Measurements from ENCODE around the gene WDFY4. TPM values are rescaled to one million over a fixed set of nuclear protein-coding genes. Genes with fewer than 3 reads are reported as not detected.

The WDFY4 gene, protein sequence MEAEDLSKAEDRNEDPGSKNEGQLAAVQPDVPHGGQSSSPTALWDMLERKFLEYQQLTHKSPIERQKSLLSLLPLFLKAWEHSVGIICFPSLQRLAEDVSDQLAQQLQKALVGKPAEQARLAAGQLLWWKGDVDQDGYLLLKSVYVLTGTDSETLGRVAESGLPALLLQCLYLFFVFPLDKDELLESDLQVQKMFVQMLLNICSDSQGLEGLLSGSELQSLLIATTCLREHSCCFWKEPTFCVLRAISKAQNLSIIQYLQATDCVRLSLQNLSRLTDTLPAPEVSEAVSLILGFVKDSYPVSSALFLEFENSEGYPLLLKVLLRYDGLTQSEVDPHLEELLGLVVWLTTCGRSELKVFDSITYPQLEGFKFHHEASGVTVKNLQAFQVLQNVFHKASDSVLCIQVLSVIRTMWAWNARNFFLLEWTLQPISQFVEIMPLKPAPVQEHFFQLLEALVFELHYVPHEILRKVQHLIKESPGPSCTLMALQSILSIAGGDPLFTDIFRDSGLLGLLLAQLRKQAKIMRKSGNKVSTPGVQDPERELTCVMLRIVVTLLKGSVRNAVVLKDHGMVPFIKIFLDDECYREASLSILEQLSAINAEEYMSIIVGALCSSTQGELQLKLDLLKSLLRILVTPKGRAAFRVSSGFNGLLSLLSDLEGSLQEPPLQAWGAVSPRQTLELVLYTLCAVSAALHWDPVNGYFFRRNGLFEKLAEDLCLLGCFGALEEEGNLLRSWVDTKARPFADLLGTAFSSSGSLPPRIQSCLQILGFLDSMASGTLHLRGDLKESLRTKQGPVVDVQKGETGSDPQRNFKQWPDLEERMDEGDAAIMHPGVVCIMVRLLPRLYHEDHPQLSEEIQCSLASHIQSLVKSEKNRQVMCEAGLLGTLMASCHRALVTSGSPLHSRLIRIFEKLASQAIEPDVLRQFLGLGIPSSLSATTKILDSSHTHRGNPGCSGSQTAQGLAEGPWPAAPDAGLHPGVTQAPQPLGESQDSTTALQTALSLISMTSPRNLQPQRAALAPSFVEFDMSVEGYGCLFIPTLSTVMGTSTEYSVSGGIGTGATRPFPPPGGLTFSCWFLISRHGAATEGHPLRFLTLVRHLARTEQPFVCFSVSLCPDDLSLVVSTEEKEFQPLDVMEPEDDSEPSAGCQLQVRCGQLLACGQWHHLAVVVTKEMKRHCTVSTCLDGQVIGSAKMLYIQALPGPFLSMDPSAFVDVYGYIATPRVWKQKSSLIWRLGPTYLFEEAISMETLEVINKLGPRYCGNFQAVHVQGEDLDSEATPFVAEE (N-terminal part only)
- not detected for total RNA-seq
- 0.04 TPM for polyA plus RNA-seq (2013, experiment 1 of 2)
- polyA plus RNA-seq (2013, experiment 2 of 2), result not detected
- long read RNA-seq, experiment 1, result 0 reads
- long read RNA-seq, experiment 2, result 0 reads
- long read RNA-seq, experiment 3, result 0 reads
- long read RNA-seq, experiment 4, result 0 reads

DNA sequence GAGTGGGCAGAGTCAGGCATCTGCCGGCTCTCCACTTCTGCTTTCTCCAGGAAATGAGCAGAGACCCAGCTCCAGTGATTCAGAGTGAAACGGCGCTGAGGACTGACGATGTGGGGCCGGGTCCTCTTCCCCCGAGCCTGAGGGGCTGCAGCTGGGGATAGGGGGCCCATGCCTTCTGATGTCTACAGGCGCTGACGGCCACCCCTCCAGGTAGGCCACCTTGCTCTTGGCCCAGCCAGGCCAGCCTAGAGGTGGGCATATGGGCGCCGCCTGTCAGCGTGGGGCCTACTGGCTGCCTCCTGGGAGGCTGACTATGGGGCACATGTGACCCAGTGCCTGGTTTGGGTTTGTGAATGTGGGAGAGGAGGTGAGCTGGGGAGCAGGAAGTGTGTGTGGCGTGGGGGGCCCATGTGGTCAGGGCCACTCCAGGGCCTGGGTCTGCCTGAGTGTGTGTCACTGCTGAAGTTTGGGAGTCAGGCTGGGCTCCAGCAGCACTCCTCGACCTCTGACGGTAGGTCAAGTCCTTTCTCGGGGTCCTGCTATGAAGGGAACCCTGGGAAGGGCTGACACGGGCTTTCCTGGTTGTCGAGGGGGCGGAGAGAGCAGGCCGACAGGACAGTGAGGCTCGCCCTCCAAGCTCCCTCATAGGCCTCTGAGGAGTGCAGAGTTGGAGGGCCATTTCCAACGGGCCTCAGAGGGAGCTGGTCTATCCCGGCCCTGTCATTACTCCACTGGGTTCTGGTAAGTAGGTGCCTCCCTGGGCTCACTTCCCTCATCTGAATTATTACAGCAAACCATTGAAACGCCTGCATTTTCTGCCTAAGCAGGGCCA is at the start of gene WDFY4:
TSS of gene WDFY4 (plus strand) at position 82 of the 832 bp plus-strand sequence. CDS start 24,860 bp downstream, outside the sequence.
- H3K9me3 ChIP-seq (ENCODE audit: control insufficient read depth, low read length), result no peaks in the 10 kb centered on the region
- Mint-ChIP-seq H3K9me3 (peaks cover 7% of the 10 kb centered on the region), H3K27ac (peak within 1 kb of the TSS; percentile 13), H3K4me1 (no peaks in the 10 kb centered on the region), H3K4me3 (no peak within 1 kb of the TSS), H3K36me3 (ENCODE audit: low read depth) (no peaks in the 10 kb centered on the region), H3K27me3 (ENCODE audit: insufficient read depth) (no peaks in the 10 kb centered on the region)
- H3K9ac ChIP-seq (ENCODE audit: extremely low read depth, low read length, poor library complexity, severe bottlenecking), result no peak within 1 kb of the TSS
- H3K4me1 ChIP-seq (ENCODE audit: control insufficient read depth, insufficient read depth, low read length), result no peaks in the 10 kb centered on the region
- H3K27ac ChIP-seq (ENCODE audit: low read depth, low read length), result no peak within 1 kb of the TSS
- TF ChIP-seq, protein P1, sequence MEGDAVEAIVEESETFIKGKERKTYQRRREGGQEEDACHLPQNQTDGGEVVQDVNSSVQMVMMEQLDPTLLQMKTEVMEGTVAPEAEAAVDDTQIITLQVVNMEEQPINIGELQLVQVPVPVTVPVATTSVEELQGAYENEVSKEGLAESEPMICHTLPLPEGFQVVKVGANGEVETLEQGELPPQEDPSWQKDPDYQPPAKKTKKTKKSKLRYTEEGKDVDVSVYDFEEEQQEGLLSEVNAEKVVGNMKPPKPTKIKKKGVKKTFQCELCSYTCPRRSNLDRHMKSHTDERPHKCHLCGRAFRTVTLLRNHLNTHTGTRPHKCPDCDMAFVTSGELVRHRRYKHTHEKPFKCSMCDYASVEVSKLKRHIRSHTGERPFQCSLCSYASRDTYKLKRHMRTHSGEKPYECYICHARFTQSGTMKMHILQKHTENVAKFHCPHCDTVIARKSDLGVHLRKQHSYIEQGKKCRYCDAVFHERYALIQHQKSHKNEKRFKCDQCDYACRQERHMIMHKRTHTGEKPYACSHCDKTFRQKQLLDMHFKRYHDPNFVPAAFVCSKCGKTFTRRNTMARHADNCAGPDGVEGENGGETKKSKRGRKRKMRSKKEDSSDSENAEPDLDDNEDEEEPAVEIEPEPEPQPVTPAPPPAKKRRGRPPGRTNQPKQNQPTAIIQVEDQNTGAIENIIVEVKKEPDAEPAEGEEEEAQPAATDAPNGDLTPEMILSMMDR (conservative IDR thresholded peaks at IDR 0.05), result no peak
- H3K36me3 ChIP-seq (ENCODE audit: control insufficient read depth, insufficient read depth, low read length), result no peaks in the 10 kb centered on the region
- 90 to 96% methylated on average over 12 to 23 of the region's 23 CpGs for WGBS, 2 experiments (ENCODE audit: insufficient coverage in 1 of 2, insufficient read length in 1 of 2)
- H3K4me3 ChIP-seq (ENCODE audit: low read length), result no peak within 1 kb of the TSS
- DNase-seq, result no peak
- no peaks in the 10 kb centered on the region for H3K27me3 ChIP-seq (ENCODE audit: control insufficient read depth, insufficient read depth, low read length, poor library complexity, severe bottlenecking)

DNA sequence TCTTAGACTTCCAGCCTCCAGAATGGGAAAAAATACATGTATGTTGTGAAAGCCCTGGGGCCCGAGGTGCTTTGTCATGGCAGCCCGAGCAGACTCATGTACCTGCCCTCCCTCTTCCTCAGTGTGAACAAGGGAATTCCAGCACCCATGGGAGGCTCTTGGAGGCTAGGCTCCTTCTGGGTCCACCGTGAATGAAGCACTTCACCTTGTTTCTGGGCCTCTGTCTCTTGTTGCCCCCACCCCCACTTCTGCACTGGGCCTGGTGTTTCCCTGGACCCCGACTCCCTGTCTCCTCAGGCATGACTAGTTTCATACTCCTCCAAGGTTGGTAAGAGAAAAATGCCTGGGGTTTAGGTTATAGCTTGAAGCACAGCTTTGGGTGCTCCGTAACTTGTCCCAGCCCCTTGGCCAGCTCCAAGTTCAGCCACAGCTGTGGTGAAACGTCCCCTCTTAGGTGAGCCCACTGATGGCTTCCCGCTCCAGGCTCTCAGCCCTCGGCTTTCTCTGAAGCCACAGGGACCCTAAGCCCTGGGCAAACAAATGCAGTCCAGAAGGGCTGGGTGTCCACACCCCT is 49.6 kb upstream of the WDFY4 start:
- H3K4me3 Mint-ChIP-seq, result no peak overlapping the region
- peaks cover 1% of the 10 kb centered on the region for H3K9me3 Mint-ChIP-seq
- Histone ChIP-seq H3K36me3 (ENCODE audit: control insufficient read depth, insufficient read depth, low read length) (no peaks in the 10 kb centered on the region), H3K4me1 (ENCODE audit: control insufficient read depth, insufficient read depth, low read length) (no peaks in the 10 kb centered on the region), H3K27ac (ENCODE audit: low read depth, low read length) (no peak overlapping the region), H3K9me3 (ENCODE audit: control insufficient read depth, low read length) (no peaks in the 10 kb centered on the region), H3K4me3 (ENCODE audit: low read length) (no peak overlapping the region), H3K9ac (ENCODE audit: extremely low read depth, low read length, poor library complexity, severe bottlenecking) (no peak overlapping the region), H3K27me3 (ENCODE audit: control insufficient read depth, insufficient read depth, low read length, poor library complexity, severe bottlenecking) (peaks cover 7% of the 10 kb centered on the region)
- no peak overlapping the region for H3K27ac Mint-ChIP-seq
- H3K27me3 Mint-ChIP-seq (ENCODE audit: insufficient read depth), result peaks cover 9% of the 10 kb centered on the region
- DNase-seq, result no peak
- WGBS, 2 experiments (ENCODE audit: insufficient coverage in 1 of 2, insufficient read length in 1 of 2), result 89 to 91% methylated on average over 5 to 8 of the region's 8 CpGs
- TF ChIP-seq, protein P1 (conservative IDR thresholded peaks at IDR 0.05), result no peak
- peaks cover 4% of the 10 kb centered on the region for H3K4me1 Mint-ChIP-seq
- H3K36me3 Mint-ChIP-seq (ENCODE audit: low read depth), result no peaks in the 10 kb centered on the region

All from endodermal cell (in vitro differentiated cells).